ENCODE data around the gene SERPINI1.

Gene SERPINI1

GRCh38 chr3:167734498-167735232, 856 bp upstream of the SERPINI1 start, which contains the start of gene PDCD10:
PDCD10 (minus strand) TSS chr3:167734892; CDS start chr3:167720157, 14,735 bp downstream.
- peak; percentile 90 for DNase-seq (ENCODE audit: low read depth)

DNA sequence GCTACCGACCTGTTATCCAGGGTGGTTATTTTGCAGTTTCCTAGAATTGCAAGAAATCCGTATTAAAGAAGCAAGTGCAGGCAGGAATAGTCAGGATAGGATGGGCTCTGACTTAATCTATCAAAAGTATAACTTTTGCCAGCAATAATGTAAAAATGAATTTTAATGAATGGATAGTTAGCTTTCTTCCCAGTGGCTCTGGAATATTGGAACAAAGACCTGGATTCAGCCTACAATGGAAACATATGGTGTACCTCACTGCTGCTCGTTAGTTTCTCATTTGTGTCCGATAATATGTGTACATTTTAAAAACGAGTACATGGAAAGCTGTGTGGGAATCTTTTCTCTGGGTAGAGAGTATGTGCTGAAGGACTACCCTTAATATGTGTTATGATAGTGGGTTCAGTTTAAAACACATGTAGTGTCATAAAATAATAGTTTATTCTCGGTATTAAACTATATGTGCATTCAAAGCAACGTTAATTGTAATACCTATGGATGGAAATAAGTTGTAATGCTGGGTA, 805 bp downstream of the SERPINI1 start:
- DNase-seq (ENCODE audit: low read depth) = no peak

- DNase-seq (ENCODE audit: low read depth) = no peak
Measured at GRCh38 chr3:167736997-167737396, 1.5 kb downstream of the SERPINI1 start.

GRCh38 chr3:167738037-167738436, 2.5 kb downstream of the SERPINI1 start:
- no peak for DNase-seq (ENCODE audit: low read depth)

- DNase-seq (ENCODE audit: low read depth) = no peak
Measured at GRCh38 chr3:167739190-167739810, 3.8 kb downstream of the SERPINI1 start.

- DNase-seq (ENCODE audit: low read depth) = no peak
Measured at GRCh38 chr3:167740961-167741587, 5.6 kb downstream of the SERPINI1 start.

- no peak for DNase-seq (ENCODE audit: low read depth)
Measured at GRCh38 chr3:167742338-167742737, 6.8 kb downstream of the SERPINI1 start.

GRCh38 chr3:167743799-167744198, 8.3 kb downstream of the SERPINI1 start:
- DNase-seq (ENCODE audit: low read depth) = no peak

- DNase-seq (ENCODE audit: low read depth) = no peak
Measured at GRCh38 chr3:167749209-167749608, 13.7 kb downstream of the SERPINI1 start.

DNA sequence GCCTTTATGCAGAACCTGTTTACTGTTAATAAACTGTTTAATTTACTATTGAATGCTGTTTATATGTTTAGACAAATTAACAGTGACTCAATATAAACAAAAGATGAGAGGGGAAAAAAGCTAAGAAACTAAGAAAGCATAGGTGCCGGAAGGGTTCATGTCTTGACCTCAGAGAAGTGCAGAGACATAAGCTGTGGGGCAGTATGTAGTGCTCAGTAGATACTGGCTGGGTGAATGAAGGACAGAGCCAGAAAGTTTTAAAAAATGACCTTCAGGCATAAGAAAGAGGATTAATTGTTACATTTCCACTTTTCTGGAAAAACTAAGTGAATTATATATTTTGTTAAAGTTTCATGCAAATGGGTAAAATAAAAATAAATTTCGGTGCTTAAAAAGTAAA, 14.2 kb downstream of the SERPINI1 start:
- DNase-seq (ENCODE audit: low read depth) = no peak

- DNase-seq (ENCODE audit: low read depth) = no peak
Measured at GRCh38 chr3:167750272-167750971, 14.9 kb downstream of the SERPINI1 start.

DNA sequence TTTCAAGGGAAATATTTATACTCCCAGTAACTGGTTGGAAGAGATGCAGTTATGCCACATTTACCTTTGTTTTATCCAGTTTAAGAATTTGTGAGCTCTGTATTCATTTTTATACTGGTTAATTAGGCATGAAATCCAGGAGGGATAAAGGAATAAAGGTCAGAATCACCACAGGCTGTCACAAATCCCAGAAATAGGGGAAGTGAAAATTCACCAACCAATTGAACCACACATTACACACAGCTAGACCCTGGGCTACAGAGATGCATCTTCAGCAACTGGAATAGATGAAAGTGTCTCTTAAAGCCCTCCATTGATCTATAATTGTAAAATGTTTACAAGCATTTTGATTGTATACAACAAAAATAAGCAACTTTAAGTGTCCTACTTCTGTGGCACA, 18.5 kb downstream of the SERPINI1 start:
- DNase-seq (ENCODE audit: low read depth) = no peak

DNA sequence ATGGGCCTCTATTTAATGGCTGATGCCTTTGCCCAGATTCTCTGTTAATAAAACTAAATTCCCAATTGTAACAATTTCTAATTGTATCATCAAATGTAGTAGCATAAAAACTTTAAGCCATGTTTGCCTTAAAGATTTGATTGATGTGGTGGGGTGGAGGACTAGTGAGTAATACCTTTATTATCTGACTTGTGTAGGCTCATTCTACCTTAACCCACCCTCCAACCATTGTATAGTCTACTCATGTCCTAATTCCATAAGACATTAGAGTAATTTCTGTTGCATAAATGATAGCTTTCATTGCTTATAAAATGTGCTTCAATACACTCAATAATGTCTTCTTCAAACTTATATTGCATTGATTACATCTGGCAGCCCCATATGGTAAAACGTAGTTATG, 25.8 kb downstream of the SERPINI1 start:
- no peak for DNase-seq (ENCODE audit: low read depth)

- DNase-seq (ENCODE audit: low read depth) = no peak
Measured at GRCh38 chr3:167762296-167762695, 26.8 kb downstream of the SERPINI1 start.

GRCh38 chr3:167772992-167773391, 37.5 kb downstream of the SERPINI1 start:
- no peak for DNase-seq (ENCODE audit: low read depth)

DNA sequence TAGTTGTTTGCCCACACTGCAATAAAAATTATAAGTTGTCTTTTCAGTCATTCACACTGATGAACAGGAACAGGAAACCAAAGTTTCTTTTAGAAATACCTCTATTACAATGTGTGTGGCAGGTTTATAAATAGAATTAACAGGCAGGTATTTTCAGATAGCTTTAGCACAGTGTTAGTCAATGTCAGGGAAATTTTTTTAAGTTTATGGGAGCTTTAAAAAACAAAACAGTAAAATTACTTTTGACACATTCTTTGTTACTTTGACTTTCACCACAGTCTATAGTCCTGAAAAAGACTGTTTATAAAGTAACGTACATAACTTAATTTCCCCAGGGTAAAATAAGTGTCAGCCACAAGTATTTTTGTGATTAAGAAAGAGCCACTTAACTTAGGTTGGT, 38.1 kb downstream of the SERPINI1 start:
- no peak for DNase-seq (ENCODE audit: low read depth)

GRCh38 chr3:167776066-167776685, 40.7 kb downstream of the SERPINI1 start:
- DNase-seq (ENCODE audit: low read depth) = no peak

DNA sequence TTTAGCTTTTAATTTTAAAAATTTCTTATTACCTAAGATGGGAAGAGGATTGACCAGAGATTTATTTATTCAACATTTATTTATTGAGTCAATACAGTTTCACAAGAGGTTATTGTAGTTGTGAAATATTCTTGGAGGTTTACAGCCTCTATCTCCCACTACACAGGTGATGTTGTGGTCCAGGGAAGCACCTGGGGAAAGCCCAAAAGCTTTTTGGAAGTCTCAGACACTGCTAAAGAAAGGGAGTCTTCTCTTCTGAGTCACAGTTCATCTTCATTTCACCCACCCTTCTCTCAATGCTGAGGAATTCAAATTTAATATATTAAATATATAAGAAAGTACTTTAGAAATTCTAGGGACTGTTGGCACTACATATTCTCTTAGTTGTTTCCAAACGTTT, 41.8 kb downstream of the SERPINI1 start:
- DNase-seq (ENCODE audit: low read depth) = no peak

- DNase-seq (ENCODE audit: low read depth) = no peak
Measured at GRCh38 chr3:167780214-167780883, 44.8 kb downstream of the SERPINI1 start.

GRCh38 chr3:167783781-167784180, 48.3 kb downstream of the SERPINI1 start:
- no peak for DNase-seq (ENCODE audit: low read depth)

GRCh38 chr3:167785790-167786189, 50.3 kb downstream of the SERPINI1 start:
- no peak for DNase-seq (ENCODE audit: low read depth)
